Adrenal gland (tissue), 5 donors: ENCODE measurements around the gene SOX9.

Experiments used
- CTCF ChIP-seq, 6 experiments: fragments of 450-650 bp in 4 of 6; fragments of 200-600 bp in 2 of 6; sonication (generic) in 1 of 6; IDR thresholded peaks; 1 replicate in 5 of 6; 2 replicates in 1 of 6; pipeline versions ENCODE4 v1.5.1 to v1.8.0; 2016 to 2021; ENCODE audit warnings: antibody characterized with exemption in 6 of 6, mild to moderate bottlenecking in 2 of 6, moderate library complexity in 1 of 6
- POLR2A ChIP-seq, 2 donors: fragments of 450-650 bp; IDR thresholded peaks; one replicate each; pipeline ENCODE4 v1.6.1; 2017; ENCODE audit warnings: antibody characterized with exemption in 2 of 2, mild to moderate bottlenecking in 2 of 2, moderate library complexity in 1 of 2
- donor health status: DM: no; HTN: no; CAD: no.

GRCh38 chr17:72119873-72120641 is 763 bp upstream of the SOX9 start:
- no peak for TF ChIP-seq CTCF (IDR thresholded peaks at IDR 0.05)
- TF ChIP-seq POLR2A (IDR thresholded peaks at IDR 0.05), result no peak
